GM12872 (cell line): Measurements from ENCODE around the gene MIPEP.

Source experiments
- CTCF ChIP-seq: IDR thresholded peaks from 3 replicates; pipeline ENCODE4 v1.5.1; 2011; ENCODE audit warnings: low read depth, mild to moderate bottlenecking, low read length, moderate library complexity; ENCODE audit not compliant: insufficient read depth

The MIPEP gene

GRCh38 chr13:23888658-23889614 is at the start of gene MIPEP:
Gene MIPEP, minus strand, starts transcription at chr13:23889400. Its CDS starts 80 bp downstream, at chr13:23889320.
- TF ChIP-seq CTCF: peak; percentile 75

GRCh38 chr13:23934520-23934919 is 45.3 kb upstream of the MIPEP start:
- TF ChIP-seq CTCF: no peak

- no peak for TF ChIP-seq CTCF
Observed at GRCh38 chr13:23928985-23929384, 39.8 kb upstream of the MIPEP start.

- no peak for TF ChIP-seq CTCF
Observed at GRCh38 chr13:23923031-23923430, 33.8 kb upstream of the MIPEP start.

DNA sequence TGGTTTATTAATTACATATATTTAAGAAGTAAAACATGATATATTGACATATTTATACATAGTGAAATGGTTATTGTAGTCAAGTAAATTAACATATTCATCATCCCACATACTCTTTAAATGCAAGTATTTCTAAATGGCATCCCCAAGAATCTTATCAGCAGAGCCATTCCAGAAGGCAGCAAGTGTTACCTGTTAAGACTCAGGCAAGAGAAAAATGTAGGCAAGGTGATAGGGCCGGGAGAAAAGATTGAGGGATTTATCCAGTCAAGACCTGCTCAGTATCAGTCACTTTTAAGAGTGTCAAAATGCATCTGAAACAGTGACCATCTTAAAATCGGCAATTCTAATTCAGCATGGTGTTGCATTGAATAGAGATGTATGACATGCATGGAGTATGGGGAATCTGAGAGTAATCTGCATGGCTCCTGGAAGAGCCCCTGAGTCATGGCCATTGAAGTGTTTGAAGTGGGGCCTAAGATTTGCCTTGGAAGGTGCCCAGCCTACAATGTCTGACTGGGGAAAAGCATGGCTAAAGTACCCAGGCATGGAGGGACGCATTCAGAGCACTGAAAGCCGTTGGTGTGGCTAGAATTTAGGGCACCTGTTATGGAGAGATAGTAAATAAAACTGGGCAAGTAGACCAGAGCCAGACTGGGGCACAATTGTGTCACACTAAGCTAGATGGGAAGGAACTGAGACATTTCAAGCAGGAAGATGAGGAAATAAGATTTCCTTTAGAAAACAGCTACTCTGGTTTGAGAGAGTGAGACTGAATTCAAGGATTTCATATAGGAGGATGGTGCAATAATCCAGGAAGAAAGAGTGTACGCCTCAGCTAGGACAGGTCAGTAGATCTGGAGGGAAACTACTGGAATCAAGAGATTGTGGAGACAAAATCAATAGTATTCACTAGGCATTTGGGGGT is 33.1 kb upstream of the MIPEP start:
- no peak for TF ChIP-seq CTCF

GRCh38 chr13:23921451-23921888 is 32.3 kb upstream of the MIPEP start:
- peak; percentile 59 for TF ChIP-seq CTCF

GRCh38 chr13:23919006-23919405 is 29.8 kb upstream of the MIPEP start:
- TF ChIP-seq CTCF: no peak
